Mucosa of gallbladder (tissue), 1 donor: Measurements from ENCODE around the gene DUSP28. TPM values are rescaled to one million over a fixed set of nuclear protein-coding genes. Genes with fewer than 3 reads are reported as not detected.

Experiments
- DNase-seq: peaks from one replicate; pipeline ENCODE4 v3.0.0-alpha.2; 2020; ENCODE audit warnings: low spot score
- total RNA-seq: library from RNA; stranded (reverse); gene quantifications from one replicate; pipeline ENCODE4 v1.2.1, GENCODE V29; 2021
- donor health status: DM: no; HTN: no; CAD: no.

The DUSP28 gene
- total RNA-seq, 1 donor from 2014 or later = 4.0 TPM

GRCh38 chr2:240572141-240573031 is 12.2 kb downstream of the DUSP28 start:
- no peak for DNase-seq

DNA sequence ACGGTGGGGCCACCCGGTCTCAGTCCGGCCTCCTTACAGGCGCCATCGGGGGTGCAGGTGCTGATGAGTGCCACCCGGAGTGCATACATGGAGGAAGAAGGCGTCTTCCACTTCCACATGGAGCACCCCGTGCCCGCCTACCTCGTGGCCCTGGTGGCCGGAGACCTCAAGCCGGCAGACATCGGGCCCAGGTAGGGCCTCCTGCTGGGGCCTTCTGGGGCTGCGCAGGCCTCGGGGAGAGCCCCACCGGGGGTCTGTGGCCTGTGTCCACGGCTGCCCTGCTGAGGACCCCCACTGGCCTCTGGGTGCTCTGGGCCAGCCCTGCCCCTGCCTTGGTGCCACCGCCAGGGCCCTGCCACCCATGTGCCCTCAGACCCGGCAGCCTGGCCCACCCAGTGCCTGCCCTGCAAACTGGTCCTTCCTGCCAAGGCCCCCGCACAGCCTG is 12.9 kb downstream of the DUSP28 start:
- no peak for DNase-seq

- DNase-seq = no peak
Observed at GRCh38 chr2:240573516-240574385, 13.6 kb downstream of the DUSP28 start.

GRCh38 chr2:240574386-240575100 is 14.4 kb downstream of the DUSP28 start:
- DNase-seq = no peak

DNA sequence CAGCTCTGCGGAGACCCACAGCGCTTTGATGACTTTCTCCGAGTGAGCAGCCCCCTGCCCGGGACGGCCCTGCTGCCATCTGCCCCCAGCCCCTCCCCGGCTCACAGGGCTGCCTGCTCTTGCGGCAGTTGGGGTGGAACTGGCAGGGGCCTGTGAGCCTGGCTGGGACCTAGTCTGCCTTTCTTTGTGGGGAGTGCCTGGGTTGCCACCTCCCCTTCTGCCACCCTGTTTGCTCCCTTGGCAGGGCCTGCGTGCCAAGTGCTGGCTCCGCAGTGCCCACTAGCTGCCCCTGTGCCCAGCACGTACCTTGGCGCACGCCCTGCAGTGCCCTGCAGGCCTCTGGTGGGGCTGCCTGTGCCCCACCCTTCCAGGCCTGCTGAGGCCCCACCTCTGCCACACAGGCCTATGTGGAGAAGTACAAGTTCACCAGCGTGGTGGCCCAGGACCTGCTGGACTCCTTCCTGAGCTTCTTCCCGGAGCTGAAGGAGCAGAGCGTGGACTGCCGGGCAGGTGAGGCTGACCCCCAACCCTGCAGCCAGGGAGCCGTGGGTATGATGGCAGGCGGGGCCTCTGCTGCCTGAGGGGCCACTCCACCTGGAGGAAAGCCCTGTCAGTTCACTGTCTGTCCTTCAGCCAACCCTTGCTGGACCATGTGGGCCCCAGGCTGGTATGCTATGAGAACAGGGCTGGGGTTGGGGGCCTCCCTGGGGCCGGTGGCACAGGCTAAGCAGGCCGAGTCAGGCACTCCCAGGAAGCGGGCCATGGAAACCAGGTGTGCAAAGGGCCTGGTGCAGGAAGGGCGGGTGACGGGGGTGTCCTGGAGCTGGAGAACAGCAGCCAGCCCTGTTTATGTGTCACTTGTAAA is 15.2 kb downstream of the DUSP28 start:
- no peak for DNase-seq

- no peak for DNase-seq
Observed at GRCh38 chr2:240576036-240576435, 15.9 kb downstream of the DUSP28 start.

- DNase-seq = no peak
Observed at GRCh38 chr2:240576436-240577205, 16.5 kb downstream of the DUSP28 start.

DNA sequence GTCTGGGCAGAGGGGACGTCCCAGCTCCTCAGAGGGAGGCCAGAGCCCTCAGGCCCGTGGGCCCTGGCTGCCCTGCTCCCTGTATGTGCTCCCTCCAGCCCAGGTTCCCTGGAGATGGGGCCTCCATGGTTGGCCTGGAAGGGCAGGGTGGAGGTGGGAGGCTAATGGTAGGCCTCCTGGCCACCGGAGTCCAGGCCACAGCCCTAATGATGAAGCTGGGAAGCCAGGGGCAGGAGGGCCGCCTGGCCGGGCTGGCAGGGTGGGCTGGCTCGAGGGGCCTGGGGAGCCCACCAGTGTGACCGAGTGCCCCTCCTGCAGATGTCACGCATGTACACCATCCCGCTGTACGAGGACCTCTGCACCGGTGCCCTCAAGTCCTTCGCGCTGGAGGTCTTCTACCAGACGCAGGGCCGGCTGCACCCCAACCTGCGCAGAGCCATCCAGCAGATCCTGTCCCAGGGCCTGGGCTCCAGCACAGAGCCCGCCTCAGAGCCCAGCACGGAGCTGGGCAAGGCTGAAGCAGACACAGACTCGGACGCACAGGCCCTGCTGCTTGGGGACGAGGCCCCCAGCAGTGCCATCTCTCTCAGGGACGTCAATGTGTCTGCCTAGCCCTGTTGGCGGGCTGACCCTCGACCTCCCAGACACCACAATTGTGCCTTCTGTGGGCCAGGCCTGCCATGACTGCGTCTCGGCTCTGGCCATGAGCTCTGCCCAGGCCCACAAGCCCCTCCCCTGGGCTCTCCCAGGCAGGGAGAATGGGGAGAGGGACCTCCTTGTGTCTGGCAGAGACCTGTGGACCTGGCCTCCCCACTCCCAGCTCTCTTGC is 17.3 kb downstream of the DUSP28 start:
- DNase-seq = no peak

- no peak for DNase-seq
Observed at GRCh38 chr2:240578110-240578450, 17.9 kb downstream of the DUSP28 start.

GRCh38 chr2:240578488-240578887 is 18.3 kb downstream of the DUSP28 start:
- DNase-seq = no peak

- no peak for DNase-seq
Observed at GRCh38 chr2:240579071-240579762, 19.1 kb downstream of the DUSP28 start.

DNA sequence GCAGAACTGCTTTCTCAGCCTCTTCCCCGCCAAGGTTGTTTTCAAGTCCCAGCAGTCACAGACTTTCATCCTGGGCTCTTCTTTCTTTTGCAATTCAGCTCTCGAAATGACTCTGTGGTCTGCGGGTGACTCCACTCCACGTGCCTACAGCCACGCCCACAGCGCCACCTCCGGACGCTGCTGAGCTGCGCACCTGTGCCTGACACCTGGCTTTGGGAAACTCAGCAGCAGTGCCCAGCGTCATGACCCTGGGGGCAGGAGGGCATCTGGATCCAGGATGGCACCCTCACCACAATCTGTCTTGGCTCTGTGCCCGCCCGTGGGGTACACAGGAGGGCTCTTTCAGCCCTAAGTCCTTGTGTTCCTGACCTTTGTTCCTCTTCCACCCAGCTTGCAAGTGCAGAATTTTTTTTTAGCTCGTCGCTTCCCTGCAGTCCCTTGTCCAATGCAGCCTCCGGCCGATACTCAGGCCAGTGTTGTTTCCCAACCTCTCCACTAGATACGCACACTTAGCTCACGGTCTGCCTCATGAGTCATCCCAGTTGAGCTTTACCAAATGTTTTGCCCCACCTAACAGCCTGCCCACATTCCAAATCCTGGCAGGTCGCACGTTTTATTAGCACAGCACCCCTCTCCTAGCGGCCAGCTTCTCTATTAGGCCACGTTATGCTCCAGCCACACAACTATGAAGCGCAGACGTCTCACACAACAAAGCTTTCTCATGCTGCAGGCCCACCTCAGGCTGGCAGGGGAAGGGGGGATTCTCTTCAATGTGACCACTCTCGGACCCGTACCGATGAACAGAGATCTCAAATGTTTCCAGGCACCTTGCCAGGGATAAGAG is 19.8 kb downstream of the DUSP28 start:
- DNase-seq = peak; percentile 55

DNA sequence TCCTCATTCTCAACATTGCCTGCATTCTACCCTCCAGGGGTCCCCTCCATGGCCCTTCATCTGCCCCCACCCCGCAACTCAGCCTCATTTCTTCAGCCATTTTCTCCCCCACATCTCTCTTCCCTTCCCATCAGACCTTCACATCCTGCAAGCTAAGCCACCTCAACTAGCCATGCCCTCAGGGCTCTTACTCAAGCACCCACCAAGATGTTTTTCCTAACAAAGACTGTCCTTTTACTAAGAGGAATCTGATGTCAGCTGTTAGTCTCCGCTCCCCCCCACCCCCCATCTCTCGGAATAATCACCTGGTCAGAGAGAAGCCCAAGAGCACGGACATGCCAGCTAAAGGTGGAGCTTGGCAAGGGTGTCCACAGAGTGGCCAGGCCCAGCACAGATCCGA is 21.7 kb downstream of the DUSP28 start:
- no peak for DNase-seq

DNA sequence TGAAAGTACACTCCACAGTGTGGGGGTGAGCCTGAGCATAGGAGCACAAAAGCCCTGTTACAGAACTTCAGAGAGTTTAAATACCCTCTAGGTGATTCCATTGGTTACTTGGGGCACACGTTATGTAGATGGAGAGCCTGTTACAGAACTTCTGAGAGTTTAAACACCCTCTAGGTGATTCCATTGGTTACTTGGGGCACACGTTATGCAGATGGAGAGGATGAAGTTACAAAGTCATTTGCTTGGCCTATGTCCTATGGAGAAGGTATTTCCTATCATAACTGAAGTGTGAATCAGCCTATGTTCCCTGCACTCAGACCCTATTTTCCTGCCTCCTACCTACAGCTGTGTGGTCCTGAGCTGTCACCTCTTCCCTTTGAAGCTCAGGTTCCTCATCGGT is 22.6 kb downstream of the DUSP28 start:
- DNase-seq = no peak

DNA sequence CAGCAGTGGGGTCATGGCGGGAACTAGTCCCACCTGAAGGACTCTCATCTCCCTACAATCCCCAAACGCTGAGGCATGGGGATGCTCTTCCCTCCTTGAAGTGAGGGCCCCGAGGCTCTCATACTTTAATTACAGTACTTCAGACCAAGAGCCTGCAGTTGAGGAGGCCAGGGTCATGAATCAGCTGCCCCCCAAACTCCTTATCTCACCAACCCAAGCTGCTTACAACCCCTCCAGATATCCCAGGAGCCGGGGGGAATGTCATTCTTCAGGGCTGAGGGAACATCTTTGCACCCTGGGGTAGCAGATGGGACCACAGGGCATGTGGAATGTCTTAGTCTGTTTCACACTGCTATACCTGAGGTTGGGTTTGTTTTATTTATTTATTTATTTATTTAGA is 23.6 kb downstream of the DUSP28 start:
- no peak for DNase-seq

- DNase-seq = no peak
Observed at GRCh38 chr2:240584486-240585031, 24.4 kb downstream of the DUSP28 start.

GRCh38 chr2:240585101-240585500 is 24.9 kb downstream of the DUSP28 start:
- no peak for DNase-seq
